ENCODE measurements around the gene NSD2. TPM values are rescaled to one million over a fixed set of nuclear protein-coding genes. Genes with fewer than 3 reads are reported as not detected.

The NSD2 gene
- total RNA-seq, 1 donor from 2014 or later = 60.4 TPM

DNA sequence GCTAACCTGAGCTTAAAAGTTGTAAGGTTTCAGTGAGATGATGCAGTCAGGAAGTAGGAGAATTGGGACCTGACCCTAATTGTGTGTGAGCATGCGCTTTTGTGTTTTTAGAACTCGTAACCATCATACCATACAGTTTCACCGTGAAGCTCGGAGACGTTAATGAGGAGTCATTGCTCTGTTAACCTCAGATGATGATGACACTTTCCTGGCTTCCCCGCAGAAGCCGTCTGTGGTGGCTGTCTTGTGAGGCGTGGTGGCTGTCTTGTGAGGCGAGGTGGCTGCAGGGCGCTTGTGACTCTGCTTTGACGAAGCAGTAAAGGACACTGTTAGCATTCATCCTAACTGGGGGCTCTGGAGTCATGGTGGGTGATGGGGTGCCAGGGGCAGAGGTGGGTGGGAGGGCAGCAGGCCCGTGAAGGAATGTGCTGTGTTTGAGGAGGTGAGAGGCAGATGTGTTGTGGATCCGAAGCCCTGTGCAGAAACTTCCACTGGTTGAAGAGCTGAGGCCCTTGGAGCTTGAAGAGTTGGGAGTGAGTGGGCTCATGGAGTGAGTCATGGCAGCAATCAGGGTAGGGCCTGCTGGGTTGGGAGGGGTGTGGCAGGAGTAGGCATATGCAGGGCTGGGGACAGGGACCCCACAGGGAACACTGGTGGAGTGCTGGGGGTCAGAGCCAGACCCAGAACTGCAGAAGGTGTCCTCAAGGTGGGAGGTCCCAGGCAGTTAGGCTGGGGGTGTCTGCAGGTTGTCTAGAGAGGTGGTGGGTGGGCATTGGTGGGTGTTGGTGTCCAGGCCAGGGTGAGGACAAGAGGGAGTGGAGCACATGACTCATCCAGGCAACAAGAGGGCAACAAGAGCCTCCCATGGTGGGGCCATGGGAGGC is 57.4 kb downstream of the NSD2 start:
- DNase-seq (ENCODE audit: low spot score) = no peak
- intact Hi-C loops (cut with DNase I) = no loop called here

GRCh38 chr4:1932736-1933135 is 61.5 kb downstream of the NSD2 start:
- intact Hi-C loops (cut with DNase I) = no loop called here
- DNase-seq (ENCODE audit: low spot score) = no peak

DNA sequence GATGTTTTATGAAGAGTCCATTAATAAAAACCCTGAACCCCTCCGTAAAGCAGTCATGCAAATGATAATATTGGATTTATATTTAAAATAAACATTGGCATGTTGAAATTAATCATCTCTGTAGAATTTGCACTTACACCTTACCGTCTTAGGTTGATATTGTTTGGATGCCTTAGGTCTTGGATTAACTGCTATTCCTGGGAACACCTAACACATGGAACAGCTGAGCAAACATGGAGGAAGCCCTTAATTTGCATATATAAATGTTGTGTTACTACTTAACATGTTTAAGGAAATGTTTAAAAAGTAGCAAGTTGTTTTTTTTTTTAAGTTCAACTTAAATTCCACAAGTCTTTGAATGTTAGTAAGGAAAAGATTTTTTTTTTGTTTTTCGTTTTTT is 62.5 kb downstream of the NSD2 start:
- intact Hi-C loops (cut with DNase I) = no loop called here
- DNase-seq (ENCODE audit: low spot score) = no peak

DNA sequence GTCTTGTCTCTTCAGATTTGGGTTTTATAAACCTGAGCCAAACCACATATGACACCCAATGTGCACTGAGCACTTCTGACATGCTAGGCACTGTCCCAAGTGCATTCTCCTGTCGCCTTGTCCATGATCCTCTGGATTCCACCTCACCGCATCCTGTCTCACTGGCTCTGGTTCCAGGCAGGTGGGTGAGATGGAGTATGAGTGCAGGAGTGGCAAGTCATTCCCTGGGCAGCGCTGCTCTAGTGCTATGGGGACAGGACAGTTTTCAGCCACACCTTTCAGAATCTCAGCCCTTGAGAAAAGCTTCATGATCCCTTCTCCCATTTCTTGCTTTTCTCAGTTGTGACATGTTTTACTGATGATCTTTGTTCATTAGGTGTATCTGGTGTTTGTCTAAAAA is 66.4 kb downstream of the NSD2 start:
- intact Hi-C loops (cut with DNase I) = no loop called here
- DNase-seq (ENCODE audit: low spot score) = no peak

- intact Hi-C loops (cut with DNase I) = no loop called here
- no peak for DNase-seq (ENCODE audit: low spot score)
Measured at GRCh38 chr4:1938027-1938426, 66.8 kb downstream of the NSD2 start.

GRCh38 chr4:1939664-1940509 is 68.7 kb downstream of the NSD2 start:
- intact Hi-C loops (cut with DNase I) = no loop called here
- no peak for DNase-seq (ENCODE audit: low spot score)

- no peak for DNase-seq (ENCODE audit: low spot score)
- intact Hi-C loops (cut with DNase I) = no loop called here
Measured at GRCh38 chr4:1940566-1940965, 69.4 kb downstream of the NSD2 start.

DNA sequence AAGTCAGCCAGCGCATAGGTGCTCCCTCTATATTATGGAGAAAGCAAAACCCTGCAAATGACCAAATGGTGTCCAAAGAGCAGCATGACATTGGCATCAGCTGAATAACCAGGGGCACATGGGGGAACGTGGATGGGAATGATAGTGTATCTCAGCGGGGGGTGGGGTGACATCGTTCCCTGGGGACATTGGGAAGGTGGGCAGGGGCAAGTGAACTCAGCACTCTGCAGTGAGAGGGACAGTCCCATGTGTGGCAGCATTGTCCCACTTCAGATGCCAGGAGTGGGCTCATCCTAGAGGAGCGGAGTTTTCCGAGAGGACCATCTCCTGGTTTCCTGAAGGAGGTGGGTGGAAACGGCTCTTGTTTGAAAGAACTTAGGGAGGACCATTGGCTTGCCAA is 72.7 kb downstream of the NSD2 start:
- intact Hi-C loops (cut with DNase I) = no loop called here
- DNase-seq (ENCODE audit: low spot score) = no peak

DNA sequence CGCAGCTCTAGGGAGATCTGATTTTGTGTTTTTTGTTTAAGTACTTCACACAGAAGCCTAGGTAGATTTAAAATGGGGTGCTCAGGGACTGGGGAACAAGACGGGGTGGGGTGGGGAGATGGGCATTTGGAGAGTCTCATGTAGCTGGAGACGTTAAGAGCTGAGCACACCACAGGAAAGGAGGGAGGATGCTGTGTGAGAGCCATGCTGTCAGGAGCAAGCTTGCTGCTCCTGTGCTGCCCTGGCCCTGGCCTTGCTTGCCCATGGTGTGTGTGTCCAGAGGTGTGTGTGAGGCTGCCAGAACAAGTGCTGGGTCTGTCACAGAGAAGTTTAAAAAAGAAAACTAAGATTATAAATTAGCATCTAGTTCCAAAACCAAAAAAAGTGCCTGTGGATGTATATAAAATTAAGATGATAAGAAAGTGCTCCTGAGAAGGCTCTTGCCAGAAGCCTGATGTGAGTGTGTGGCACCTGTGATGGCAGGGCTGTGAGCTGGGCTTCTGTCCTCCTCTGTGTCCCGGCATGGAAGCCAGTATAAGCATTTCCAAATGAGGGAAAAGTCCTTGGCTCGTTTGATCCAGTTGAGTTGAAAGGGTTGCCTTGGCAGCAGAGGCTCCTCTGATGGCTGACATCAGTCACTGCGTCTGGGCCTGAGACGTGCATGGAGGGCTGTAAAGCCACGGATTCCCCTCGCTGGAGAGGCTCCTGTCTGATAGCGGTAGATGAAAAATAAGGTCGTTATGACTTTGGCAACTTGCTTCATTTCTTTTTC is 74.1 kb downstream of the NSD2 start:
- intact Hi-C loops (cut with DNase I) = no loop called here

DNA sequence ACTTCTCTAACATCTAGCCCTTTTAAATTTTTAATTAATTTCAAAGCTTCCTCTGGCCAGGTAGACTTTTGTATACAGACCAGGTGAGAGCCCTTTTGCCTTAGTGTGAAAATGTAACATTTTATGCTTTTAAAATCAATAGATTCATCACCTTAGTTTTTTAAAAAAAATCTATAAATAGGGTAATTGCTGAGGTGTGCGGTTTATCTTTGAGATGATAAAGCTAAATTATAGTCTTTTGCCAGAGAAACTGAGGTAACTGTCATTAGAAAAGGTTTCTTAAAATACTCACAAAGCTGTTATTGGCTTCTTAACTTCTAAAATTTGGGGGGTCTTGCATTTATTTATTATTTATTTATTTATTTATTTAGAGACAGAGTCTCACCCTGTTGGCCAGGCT is 74.7 kb downstream of the NSD2 start:
- intact Hi-C loops (cut with DNase I) = no loop called here
- DNase-seq (ENCODE audit: low spot score) = no peak

More for the DNA sequence above, 74.1 kb downstream of the NSD2 start:
- no peak for DNase-seq (ENCODE audit: low spot score)

DNA sequence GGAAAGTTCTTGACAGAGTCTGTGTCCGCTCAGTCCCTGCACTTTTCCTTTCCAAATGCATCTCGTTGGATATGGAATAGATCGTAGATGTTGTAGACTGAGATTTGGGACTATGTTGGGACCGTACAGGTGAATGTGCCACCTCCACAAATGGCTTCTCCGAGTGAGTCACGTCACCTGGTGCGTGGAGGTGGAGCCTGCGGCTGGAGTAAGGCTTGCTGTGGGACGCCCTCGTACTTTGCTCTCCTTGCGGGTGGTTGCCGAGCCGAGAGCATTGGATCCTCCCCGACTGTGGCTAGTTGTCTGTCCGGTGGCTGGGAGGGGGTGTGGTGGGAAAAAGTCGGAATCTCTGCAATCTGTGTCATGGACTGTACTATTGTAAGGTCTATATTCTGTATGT is 77.0 kb downstream of the NSD2 start:
- intact Hi-C loops (cut with DNase I) = no loop called here
- DNase-seq (ENCODE audit: low spot score) = no peak

DNA sequence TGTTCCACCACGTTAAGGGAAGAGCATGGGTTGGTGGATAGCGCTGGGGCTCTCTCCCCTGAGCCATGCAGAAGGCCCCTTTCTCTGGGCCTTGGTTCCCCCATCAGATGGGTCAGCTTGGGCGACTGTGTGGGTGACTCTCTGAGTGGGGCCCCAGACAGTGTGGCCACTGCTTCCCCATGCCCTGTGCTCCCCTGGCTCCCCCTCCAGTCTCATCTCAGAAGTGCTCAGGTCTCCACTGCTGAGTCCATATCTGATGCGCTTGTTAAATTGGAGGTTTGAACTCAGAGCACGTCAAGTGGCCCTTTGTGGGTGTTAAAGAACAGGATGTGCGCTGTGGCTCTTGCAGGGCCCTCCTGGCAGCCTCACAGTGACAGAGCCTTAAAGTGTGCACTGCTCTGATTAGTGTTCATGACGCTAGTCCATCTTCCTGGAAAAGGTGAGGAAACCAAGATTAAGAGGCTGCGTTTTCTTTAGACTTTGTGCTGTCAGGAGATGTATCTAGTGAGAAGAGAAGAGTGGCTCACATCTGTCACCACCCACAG is 77.8 kb downstream of the NSD2 start:
- intact Hi-C loops (cut with DNase I) = no loop called here
- DNase-seq (ENCODE audit: low spot score) = no peak

- intact Hi-C loops (cut with DNase I) = no loop called here
- no peak for DNase-seq (ENCODE audit: low spot score)
Measured at GRCh38 chr4:1950369-1950768, 79.2 kb downstream of the NSD2 start.

- no peak for DNase-seq (ENCODE audit: low spot score)
- intact Hi-C loops (cut with DNase I) = no loop called here
Measured at GRCh38 chr4:1952058-1952700, 81.0 kb downstream of the NSD2 start.

GRCh38 chr4:1952719-1953118 is 81.5 kb downstream of the NSD2 start:
- intact Hi-C loops (cut with DNase I) = no loop called here

DNA sequence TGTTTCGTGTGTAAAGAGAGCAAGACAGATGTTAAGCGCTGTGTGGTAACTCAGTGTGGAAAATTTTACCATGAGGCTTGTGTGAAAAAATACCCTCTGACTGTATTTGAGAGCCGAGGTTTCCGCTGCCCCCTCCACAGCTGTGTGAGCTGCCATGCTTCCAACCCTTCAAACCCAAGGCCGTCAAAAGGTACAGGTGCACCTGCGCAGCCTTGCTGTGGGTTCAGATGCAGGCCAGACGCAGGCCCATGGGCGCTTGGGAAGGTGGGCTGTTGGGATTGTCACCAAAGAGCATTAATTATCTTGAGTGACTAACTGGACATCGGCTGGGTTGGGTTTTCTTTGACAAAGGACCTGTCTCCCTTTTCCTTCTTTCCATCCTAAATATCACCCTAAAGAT is 82.1 kb downstream of the NSD2 start:
- intact Hi-C loops (cut with DNase I) = no loop called here
- no peak for DNase-seq (ENCODE audit: low spot score)

More at GRCh38 chr4:1952719-1953118, 81.5 kb downstream of the NSD2 start:
- DNase-seq (ENCODE audit: low spot score) = no peak

DNA sequence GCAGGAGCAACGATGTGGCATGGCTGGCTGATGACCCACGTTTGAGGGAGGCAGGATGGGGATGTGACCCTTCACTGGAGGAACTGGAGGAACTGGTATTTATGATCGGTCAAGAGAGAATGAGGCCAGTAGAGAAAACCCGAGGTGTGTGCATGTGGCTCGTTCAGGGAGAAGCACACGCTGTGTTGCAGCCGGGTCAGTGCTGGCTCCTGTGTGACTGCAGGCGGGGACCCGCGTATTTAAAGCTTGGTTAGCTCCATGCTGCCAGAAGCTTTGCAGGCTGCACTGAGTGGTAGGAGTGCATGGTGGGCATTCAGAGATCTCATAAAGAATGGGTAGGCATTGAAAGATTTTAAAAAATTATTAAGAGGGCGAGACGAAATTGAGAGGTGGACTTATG is 85.4 kb downstream of the NSD2 start:
- no peak for DNase-seq (ENCODE audit: low spot score)
- intact Hi-C loops (cut with DNase I) = no loop called here

DNA sequence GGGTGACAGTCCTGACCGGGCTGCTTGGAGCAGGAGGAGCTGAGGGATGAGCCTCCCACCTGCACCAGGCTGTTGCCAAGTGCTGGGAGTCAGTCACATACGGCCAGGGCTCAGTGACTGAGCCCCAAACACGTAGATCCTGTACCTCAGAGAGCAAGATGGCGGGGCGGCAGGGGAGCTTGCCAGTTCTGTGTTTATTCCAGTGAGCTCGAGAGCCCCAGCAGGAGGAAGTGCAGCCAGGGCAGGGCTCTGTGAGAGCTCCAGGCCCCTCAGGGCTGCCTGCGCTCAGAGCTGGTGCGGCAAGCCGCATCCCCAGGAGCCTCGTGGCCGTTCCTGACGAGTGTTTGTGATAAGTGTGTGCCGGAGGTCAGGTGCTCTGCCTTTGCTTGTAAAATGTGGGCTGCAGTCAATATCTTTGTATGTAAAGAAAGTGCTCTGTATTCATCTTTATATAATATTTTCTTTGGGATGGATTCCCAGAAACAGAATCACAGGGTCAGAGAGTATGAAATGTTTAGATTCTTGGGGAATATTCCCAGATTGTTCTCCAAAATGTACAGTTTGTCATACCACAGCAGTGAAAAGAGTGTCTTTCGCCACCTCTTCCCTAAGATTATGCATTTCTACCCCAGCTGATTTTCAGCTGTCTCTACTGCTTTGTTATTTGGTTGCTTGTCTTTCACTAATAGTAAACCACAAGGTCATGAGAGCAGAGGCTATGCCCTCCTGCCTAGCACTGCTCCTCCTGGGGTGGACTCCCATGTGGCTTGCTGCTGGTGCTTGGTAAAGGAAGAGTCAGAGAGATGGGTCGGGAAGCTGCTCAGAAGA is 87.3 kb downstream of the NSD2 start:
- no peak for DNase-seq (ENCODE audit: low spot score)
- intact Hi-C loops (cut with DNase I) = no loop called here

GRCh38 chr4:1959104-1959384 is 87.9 kb downstream of the NSD2 start:
- DNase-seq (ENCODE audit: low spot score) = no peak
- intact Hi-C loops (cut with DNase I) = no loop called here
